ENCODE measurements around the gene ITGB1BP1. TPM values are rescaled to one million over a fixed set of nuclear protein-coding genes. Genes with fewer than 3 reads are reported as not detected.

ITGB1BP1 gene, protein sequence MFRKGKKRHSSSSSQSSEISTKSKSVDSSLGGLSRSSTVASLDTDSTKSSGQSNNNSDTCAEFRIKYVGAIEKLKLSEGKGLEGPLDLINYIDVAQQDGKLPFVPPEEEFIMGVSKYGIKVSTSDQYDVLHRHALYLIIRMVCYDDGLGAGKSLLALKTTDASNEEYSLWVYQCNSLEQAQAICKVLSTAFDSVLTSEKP
- 100 to 1,000 TPM in 1 of 2 experiments, 10 to 100 TPM in 1; 93.9 to 104 TPM for total RNA-seq

DNA sequence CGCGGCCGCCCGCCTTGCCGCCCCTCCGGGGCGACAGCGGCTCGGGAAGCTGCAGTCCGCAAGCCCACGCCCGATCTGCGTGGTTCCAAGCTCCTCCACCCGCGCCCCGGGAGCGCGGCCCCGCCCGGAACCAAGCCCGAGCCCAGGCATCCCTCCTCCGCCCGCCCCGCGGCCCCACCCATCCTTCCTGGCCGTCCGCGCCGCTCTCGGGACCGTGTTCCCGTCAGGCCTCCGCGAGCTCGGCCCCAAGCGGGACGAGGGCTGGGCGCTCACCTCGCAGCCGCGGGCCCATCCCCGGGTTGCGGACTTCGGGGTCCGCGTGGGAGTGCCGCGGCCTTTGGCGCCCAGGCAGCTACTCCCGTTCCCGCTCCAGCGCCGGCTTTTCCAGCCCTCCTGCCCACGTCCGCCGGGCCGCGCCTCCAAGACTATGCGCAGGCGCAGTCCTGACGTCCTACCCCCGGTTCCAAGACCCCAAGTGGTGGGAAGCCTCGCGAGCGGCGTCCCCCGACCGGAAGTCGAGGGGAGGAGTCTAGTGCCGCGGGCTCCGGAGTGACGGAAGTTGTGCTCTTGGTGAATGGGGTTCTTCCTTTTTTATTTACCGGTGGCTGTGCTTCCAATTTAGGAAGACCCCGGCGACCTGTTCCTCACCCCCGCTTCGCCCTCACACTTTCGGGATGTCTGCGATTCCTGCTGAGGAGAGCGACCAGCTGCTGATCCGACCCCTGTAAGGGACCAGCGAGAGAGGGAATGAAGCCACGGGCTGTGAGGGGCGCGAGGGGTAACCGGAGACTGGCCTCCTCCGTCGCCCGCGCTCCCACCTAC lies at the start of gene ITGB1BP1, which contains the start of gene CPSF3:
Gene ITGB1BP1 (minus strand): TSS at position 429 of the 822 bp plus-strand sequence. CDS start 4,831 bp downstream, outside the sequence.
Gene CPSF3 (plus strand): TSS at position 555 of the 822 bp plus-strand sequence. CDS start 120 bp downstream, at position 675.
- Mint-ChIP-seq H3K4me1 (peaks cover 32% of the 10 kb centered on the region), H3K27me3 (no peaks in the 10 kb centered on the region), H3K27ac (no peak within 1 kb of the TSS), H3K9me3 (no peaks in the 10 kb centered on the region), H3K36me3 (ENCODE audit: low read depth) (peaks cover 24% of the 10 kb centered on the region), H3K4me3 (no peak within 1 kb of the TSS)
- ChIA-PET CTCF (interaction anchor here (1.0 to 1.3 kb wide), 3 partner anchors 9 to 12 kb away, joined by 3 to 6 read pairs (median 4); no protein-coding TSS in a partner anchor), POLR2A (interaction anchor here (0.6 to 0.7 kb wide), 2 partner anchors 10 to 360 kb away, joined by 3 read pairs; no protein-coding TSS in a partner anchor)
- DNase-seq, result peak; percentile 97

DNA sequence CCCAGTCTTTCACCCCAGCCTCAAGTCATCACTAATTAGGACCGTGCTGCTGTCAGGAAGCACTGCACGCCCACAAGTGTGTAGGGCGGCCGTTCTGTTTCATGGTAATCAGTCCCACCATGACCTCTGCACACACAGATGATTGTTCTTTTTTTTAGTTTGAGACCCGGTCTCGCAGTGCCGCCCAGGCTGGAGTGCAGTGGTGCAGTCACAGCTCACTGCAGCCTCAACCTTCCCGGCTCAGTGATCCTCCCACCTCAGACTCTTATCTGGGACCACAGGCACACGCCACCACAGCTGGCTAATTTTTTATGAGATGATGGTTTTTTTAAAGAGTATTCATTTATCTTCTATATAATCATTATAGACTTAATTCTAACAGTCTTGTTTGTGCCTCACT lies 49.2 kb upstream of the ITGB1BP1 start:
- DNase-seq, result no peak
- no peaks in the 10 kb centered on the region for H3K27me3 Mint-ChIP-seq
- peak overlapping the region; percentile 14 for H3K27ac Mint-ChIP-seq
- peaks cover 33% of the 10 kb centered on the region for H3K4me1 Mint-ChIP-seq
- peaks cover 3% of the 10 kb centered on the region for H3K9me3 Mint-ChIP-seq
- CTCF ChIA-PET, result interaction anchor here (1.0 kb wide), 1 partner anchor 10 kb away, joined by 3 read pairs; no protein-coding TSS in a partner anchor
- POLR2A ChIA-PET, result no interaction called here
- peak overlapping the region; percentile 76 for H3K4me3 Mint-ChIP-seq
- H3K36me3 Mint-ChIP-seq (ENCODE audit: low read depth), result peaks cover 50% of the 10 kb centered on the region

DNA sequence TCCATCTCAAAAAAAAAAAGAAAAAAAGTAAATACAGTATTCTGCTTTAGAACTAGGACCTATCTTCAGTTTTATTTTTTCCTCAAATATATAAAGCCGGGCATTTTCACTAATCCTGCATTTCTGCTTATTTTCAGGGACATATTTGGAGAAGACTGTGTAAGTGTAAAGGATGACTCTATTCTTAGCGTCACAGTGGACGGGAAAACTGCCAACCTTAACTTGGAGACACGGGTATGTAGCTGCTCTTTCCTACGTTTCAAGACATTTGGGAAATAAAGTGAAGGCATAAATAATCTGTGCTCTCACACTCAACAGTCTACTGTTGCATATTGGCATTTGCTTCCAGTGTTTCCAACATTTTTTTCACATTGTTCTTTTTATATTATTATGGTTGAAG lies 47.9 kb upstream of the ITGB1BP1 start:
- Mint-ChIP-seq H3K36me3 (ENCODE audit: low read depth) (peaks cover 45% of the 10 kb centered on the region), H3K4me1 (peaks cover 22% of the 10 kb centered on the region), H3K27ac (no peak overlapping the region), H3K9me3 (no peaks in the 10 kb centered on the region), H3K27me3 (no peaks in the 10 kb centered on the region), H3K4me3 (no peak overlapping the region)
- POLR2A ChIA-PET, result no interaction called here
- DNase-seq, result no peak
- CTCF ChIA-PET, result interaction anchor here (0.9 to 1.3 kb wide), 2 partner anchors 9 to 19 kb away, joined by 3 read pairs; no protein-coding TSS in a partner anchor

DNA sequence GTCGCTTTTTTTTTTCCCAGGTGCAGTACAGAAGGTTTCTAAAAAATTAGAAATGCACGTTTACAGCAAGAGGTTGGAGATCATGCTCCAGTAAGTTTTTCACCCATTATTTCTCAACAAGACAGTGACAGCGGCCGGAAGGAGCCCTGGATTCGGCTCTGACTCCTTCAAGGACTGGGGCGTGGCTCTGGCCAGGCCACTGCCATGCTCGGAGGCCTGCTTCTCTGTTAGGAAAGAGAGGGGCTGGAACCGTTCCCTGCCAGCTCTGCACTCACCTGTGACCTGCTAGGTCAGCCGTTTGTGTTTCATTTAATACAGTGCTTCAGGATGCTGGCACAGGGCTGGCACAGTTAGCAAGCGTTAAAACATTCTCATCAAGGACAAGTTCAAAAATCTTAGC lies 44.4 kb upstream of the ITGB1BP1 start:
- Mint-ChIP-seq H3K4me3 (no peak overlapping the region), H3K27ac (no peak overlapping the region), H3K9me3 (no peaks in the 10 kb centered on the region), H3K27me3 (no peaks in the 10 kb centered on the region), H3K4me1 (peaks cover 8% of the 10 kb centered on the region), H3K36me3 (ENCODE audit: low read depth) (peaks cover 44% of the 10 kb centered on the region)
- ChIA-PET POLR2A (no interaction called here), CTCF (interaction anchor here (0.6 kb wide), 1 partner anchor 21 kb away, joined by 6 read pairs; no protein-coding TSS in a partner anchor)
- no peak for DNase-seq

DNA sequence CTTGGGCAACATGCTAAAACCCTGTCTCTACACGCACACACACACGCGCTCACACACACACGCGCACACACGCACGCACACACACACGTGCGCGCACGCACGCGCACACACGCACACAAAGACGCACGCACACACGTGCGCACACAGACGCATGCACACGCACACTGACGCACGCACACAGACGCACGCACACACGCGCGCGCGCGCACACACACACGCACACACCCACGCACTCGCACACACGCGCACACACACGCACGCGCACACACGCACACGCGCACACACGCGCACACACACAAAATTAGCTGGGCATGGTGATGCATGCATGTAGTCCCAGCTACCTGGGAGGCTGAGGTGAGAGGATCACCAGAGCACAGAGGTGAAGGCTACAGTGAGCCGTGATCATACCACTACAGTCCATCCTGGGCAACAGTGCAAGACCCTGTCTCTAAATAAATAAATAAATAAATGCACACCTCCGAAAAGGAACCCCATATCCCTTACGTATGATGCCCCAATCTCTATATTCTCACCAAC lies 42.9 kb upstream of the ITGB1BP1 start:
- Mint-ChIP-seq H3K4me1 (peaks cover 8% of the 10 kb centered on the region), H3K9me3 (no peaks in the 10 kb centered on the region), H3K27me3 (no peaks in the 10 kb centered on the region), H3K4me3 (no peak overlapping the region), H3K36me3 (ENCODE audit: low read depth) (peaks cover 33% of the 10 kb centered on the region), H3K27ac (no peak overlapping the region)
- DNase-seq, result no peak
- POLR2A ChIA-PET, result no interaction called here
- CTCF ChIA-PET, result no interaction called here

DNA sequence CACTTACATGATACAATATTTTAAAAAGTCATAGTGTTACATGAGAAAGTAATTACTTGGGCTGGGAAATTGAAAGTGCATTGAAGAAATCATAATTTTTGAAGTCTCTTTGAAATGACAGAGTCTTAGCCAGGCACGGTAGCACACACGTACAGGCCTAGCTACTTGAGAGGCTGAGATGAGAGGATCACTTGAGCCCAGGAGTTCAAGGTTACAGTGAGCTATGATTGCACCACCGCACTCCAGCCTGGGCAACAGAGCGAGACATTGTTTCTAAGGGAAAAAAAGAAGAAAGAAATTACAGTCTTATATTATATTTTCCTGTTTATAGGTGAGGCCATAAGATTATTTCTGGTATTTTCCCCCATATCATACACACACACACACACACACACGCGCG lies 41.8 kb upstream of the ITGB1BP1 start:
- H3K27ac Mint-ChIP-seq, result no peak overlapping the region
- ChIA-PET CTCF (interaction anchor here (1.2 kb wide), 1 partner anchor 18 kb away, joined by 3 read pairs; no protein-coding TSS in a partner anchor), POLR2A (no interaction called here)
- H3K4me1 Mint-ChIP-seq, result peaks cover 8% of the 10 kb centered on the region
- H3K9me3 Mint-ChIP-seq, result no peaks in the 10 kb centered on the region
- no peak overlapping the region for H3K4me3 Mint-ChIP-seq
- H3K36me3 Mint-ChIP-seq (ENCODE audit: low read depth), result peaks cover 34% of the 10 kb centered on the region
- no peaks in the 10 kb centered on the region for H3K27me3 Mint-ChIP-seq
- DNase-seq, result no peak

DNA sequence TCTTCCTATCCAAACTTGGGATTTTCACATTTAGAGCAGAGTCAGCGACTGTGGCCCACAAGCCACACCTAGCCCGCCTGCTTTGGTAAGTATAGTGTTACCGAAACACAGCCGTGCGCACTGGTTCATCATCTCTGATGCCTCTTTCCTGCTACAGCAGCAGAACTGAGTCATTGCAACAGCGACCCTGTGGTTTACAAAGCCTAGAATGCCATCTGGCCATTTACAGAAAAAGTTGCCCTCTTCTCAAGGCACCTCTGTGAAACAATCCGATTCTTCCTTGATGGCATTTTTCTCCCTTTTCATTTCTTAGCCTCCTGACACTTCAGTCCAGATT lies 40.3 kb upstream of the ITGB1BP1 start:
- ChIA-PET CTCF (no interaction called here), POLR2A (no interaction called here)
- DNase-seq, result no peak
- Mint-ChIP-seq H3K9me3 (no peaks in the 10 kb centered on the region), H3K27ac (peak overlapping the region; percentile 60), H3K4me3 (no peak overlapping the region), H3K36me3 (ENCODE audit: low read depth) (peaks cover 35% of the 10 kb centered on the region), H3K4me1 (peaks cover 8% of the 10 kb centered on the region), H3K27me3 (no peaks in the 10 kb centered on the region)

DNA sequence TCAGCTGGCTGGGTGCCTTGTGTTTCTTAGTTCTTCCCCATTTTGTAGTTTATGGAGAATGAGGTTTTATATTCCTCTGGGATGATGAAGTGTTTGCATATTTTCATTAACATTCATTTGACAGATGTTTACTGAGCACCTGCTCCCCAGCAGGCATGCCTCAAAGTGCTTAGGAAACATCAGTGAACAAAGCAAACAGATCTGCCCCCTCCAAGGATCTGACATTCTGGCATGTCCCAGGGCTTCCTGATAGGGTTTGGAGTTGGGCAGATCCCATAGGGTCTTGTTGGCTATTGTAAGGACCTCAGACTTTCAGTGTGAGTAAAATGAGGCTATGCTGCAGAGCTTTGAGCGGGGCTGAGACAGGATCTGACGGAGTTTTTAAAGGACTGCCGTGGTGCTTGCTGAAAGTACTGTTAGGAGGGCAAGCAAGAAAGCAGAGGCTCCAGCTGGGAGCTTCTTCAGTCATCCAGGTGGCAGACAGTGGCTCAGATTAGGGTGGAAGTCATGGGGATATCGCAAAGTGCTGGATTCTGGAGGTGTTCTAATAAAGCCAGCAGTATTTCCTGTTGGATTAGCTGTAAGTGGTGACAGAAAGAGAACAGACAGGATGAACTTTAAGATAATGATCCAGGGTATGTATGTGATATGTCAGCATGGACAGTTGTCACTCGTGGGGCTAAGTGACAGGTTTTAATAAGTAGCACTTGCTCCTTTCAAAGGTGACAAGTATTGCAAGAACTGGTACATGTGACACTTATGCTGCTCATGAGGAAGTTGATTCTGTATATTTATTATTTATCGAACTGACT lies 39.8 kb upstream of the ITGB1BP1 start:
- CTCF ChIA-PET, result no interaction called here
- H3K27ac Mint-ChIP-seq, result peak overlapping the region; percentile 21

DNA sequence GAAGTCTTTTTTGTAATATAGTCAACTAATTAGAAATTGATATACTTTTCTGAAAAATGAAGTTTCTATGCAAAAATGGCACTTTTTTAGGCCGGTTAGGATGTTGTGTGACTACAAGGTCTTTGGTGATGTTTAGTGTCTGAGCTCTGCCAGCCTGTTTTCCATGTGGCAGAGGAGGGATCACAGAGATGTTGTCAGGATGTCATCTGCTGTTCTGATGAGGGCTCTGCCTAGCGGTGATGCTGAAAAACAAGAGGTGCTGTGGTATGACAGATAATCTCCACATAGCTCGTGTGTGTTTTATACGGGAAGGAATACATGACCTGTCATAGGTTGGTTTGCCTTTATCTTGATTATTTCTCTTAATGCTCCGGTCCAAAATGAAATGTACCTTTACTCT lies 39.0 kb upstream of the ITGB1BP1 start:
- no peaks in the 10 kb centered on the region for H3K27me3 Mint-ChIP-seq
- DNase-seq, result no peak
- H3K4me3 Mint-ChIP-seq, result no peak overlapping the region
- H3K36me3 Mint-ChIP-seq (ENCODE audit: low read depth), result peaks cover 30% of the 10 kb centered on the region
- POLR2A ChIA-PET, result no interaction called here
- no peaks in the 10 kb centered on the region for H3K9me3 Mint-ChIP-seq
- H3K27ac Mint-ChIP-seq, result no peak overlapping the region
- H3K4me1 Mint-ChIP-seq, result peaks cover 8% of the 10 kb centered on the region
- CTCF ChIA-PET, result no interaction called here

More for the DNA sequence above, 39.8 kb upstream of the ITGB1BP1 start:
- H3K36me3 Mint-ChIP-seq (ENCODE audit: low read depth), result peaks cover 35% of the 10 kb centered on the region
- DNase-seq, result no peak
- POLR2A ChIA-PET, result no interaction called here
- H3K9me3 Mint-ChIP-seq, result no peaks in the 10 kb centered on the region
- no peaks in the 10 kb centered on the region for H3K27me3 Mint-ChIP-seq
- peaks cover 8% of the 10 kb centered on the region for H3K4me1 Mint-ChIP-seq
- H3K4me3 Mint-ChIP-seq, result no peak overlapping the region

DNA sequence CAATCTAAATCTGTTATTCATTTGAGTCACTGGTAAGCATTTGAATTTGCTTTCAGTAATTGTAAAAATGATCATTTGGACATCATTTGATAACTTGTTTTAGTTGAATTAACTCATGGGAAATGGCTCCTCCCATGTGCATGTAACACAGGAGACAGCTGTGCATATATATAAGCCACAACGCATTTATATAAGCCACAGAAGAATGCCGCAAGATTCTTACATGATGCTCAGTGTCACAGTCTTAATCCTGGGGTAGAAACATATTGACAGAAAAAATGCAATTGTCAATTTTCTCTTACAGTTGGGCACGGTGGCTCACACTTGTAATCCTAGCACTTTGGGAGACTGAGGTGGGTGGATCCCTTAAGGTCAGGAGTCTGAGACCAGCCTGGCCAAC lies 37.8 kb upstream of the ITGB1BP1 start:
- no peak overlapping the region for H3K4me3 Mint-ChIP-seq
- POLR2A ChIA-PET, result no interaction called here
- CTCF ChIA-PET, result interaction anchor here (0.6 kb wide), 1 partner anchor 321 kb away, joined by 3 read pairs; no protein-coding TSS in a partner anchor

DNA sequence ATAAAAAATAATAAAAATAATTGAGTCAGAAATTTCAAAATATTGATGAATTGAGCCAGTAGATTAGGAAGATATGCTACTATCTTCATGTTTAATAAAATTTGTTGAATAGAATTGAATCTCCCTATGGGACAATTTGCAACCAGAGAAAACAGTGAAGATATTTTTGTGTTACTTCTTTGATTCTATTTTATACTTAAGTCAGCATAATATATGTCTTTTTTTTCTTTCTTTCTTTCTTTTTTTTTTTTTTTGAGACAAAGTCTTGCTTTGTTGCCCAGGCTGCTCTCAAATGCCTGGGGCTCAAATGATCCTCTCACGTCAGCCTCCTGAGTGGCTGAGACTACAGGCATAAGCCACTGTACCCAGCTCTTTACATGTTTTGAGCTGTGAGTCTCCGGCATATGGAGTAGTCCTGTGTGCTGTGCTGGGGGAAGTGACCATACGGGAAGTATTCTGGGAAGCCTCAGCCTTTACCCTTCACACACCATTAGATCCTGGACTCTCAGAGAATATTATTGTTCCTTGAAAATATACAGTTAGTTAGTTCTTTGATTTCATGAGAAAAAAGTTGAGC lies 37.2 kb upstream of the ITGB1BP1 start:
- Mint-ChIP-seq H3K27ac (no peak overlapping the region), H3K9me3 (no peaks in the 10 kb centered on the region), H3K27me3 (no peaks in the 10 kb centered on the region), H3K36me3 (ENCODE audit: low read depth) (peaks cover 27% of the 10 kb centered on the region), H3K4me1 (peaks cover 8% of the 10 kb centered on the region), H3K4me3 (no peak overlapping the region)
- POLR2A ChIA-PET, result no interaction called here
- DNase-seq, result no peak
- CTCF ChIA-PET, result no interaction called here

More for the DNA sequence above, 37.8 kb upstream of the ITGB1BP1 start:
- Mint-ChIP-seq H3K27me3 (no peaks in the 10 kb centered on the region), H3K27ac (no peak overlapping the region), H3K9me3 (no peaks in the 10 kb centered on the region), H3K36me3 (ENCODE audit: low read depth) (peaks cover 29% of the 10 kb centered on the region), H3K4me1 (peaks cover 8% of the 10 kb centered on the region)
- DNase-seq, result no peak

DNA sequence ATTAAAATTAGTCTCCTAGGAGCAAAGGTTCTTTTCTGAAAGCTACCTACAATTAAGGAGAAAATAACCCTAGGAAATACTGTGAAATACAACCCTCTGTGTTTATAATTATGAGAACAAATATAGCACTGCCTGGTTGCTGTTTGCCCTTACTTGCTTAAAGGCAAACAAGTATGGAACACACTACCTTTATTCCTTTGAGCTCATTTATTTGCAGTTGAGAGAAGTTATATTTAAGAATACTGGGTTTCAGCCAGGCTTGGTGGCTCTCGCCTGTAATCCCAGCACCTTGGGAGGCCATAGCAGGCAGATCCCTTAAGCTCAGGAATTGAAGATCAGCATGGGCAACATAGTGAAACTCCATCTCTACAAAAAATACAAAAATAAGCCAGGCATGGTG lies 27.9 kb upstream of the ITGB1BP1 start:
- no peaks in the 10 kb centered on the region for H3K27me3 Mint-ChIP-seq
- ChIA-PET POLR2A (no interaction called here), CTCF (interaction anchor here (0.6 kb wide), 1 partner anchor 83 kb away, joined by 3 read pairs; no protein-coding TSS in a partner anchor)
- H3K36me3 Mint-ChIP-seq (ENCODE audit: low read depth), result peaks cover 34% of the 10 kb centered on the region
- DNase-seq, result no peak
- no peak overlapping the region for H3K27ac Mint-ChIP-seq
- no peaks in the 10 kb centered on the region for H3K9me3 Mint-ChIP-seq
- H3K4me1 Mint-ChIP-seq, result no peaks in the 10 kb centered on the region
- no peak overlapping the region for H3K4me3 Mint-ChIP-seq
